GM21526 (cell line): ENCODE results near the gene WASF2.
"Not testable (repeated sequence)": the region's sequence is repeated elsewhere in the genome, so short reads cannot be mapped to it uniquely, and the experiment has no call there.

Experiments used
- ATAC-seq: cut with Tn5 transposase; IDR thresholded peaks from one replicate; pipeline ENCODE4 v1.9.1; 2021; ENCODE audit warnings: moderate library complexity; ENCODE audit not compliant: unreplicated experiment, low FRiP score

WASF2 gene

GRCh38 chr1:27400963-27401341, 89.0 kb downstream of the WASF2 start:
- ATAC-seq, result no peak

GRCh38 chr1:27400082-27400962, 89.6 kb downstream of the WASF2 start:
- ATAC-seq, result no peak

GRCh38 chr1:27399251-27400025, 90.5 kb downstream of the WASF2 start:
- ATAC-seq, result no peak

GRCh38 chr1:27398405-27399149, 91.4 kb downstream of the WASF2 start:
- no peak for ATAC-seq

- ATAC-seq, result no peak
Observed at GRCh38 chr1:27397749-27398148, 92.2 kb downstream of the WASF2 start.

- no peak for ATAC-seq
Observed at GRCh38 chr1:27397110-27397509, 92.9 kb downstream of the WASF2 start.

- ATAC-seq, result no peak
Observed at GRCh38 chr1:27395441-27396195, 94.3 kb downstream of the WASF2 start.

- ATAC-seq, result no peak
Observed at GRCh38 chr1:27394925-27395324, 95.0 kb downstream of the WASF2 start.

GRCh38 chr1:27394282-27394658, 95.7 kb downstream of the WASF2 start:
- no peak for ATAC-seq

- no peak for ATAC-seq
Observed at GRCh38 chr1:27393641-27394281, 96.2 kb downstream of the WASF2 start.

GRCh38 chr1:27392778-27393635, 97.0 kb downstream of the WASF2 start:
- no peak for ATAC-seq

- ATAC-seq, result peak; percentile 60
Observed at GRCh38 chr1:27392096-27392777, 97.7 kb downstream of the WASF2 start, which contains the start of gene GPR3. Gene GPR3 (plus strand): TSS chr1:27392622. CDS start chr1:27393799, 1,177 bp downstream.

GRCh38 chr1:27391511-27392095, 98.4 kb downstream of the WASF2 start:
- no peak for ATAC-seq

GRCh38 chr1:27388337-27389005, 101.5 kb downstream of the WASF2 start:
- ATAC-seq, result no peak

GRCh38 chr1:27384797-27385196, 105.2 kb downstream of the WASF2 start:
- ATAC-seq, result not testable (repeated sequence)

- ATAC-seq, result no peak
Observed at GRCh38 chr1:27383661-27384060, 106.3 kb downstream of the WASF2 start.

- ATAC-seq, result no peak
Observed at GRCh38 chr1:27383039-27383605, 106.8 kb downstream of the WASF2 start, which contains the start of gene CD164L2. Gene CD164L2 (minus strand): TSS chr1:27383333. CDS start chr1:27383239, 94 bp downstream.
